Naive thymus-derived CD8-positive, alpha-beta T cell (primary cell): ENCODE data around the gene PLBD2. TPM values are rescaled to one million over a fixed set of nuclear protein-coding genes. Genes with fewer than 3 reads are reported as not detected.
A peak's percentile ranks its signal among the peaks of the same experiment; 100 is the strongest.

ENCODE experiments used
- ATAC-seq, 2 donors: fragments of 150-1000 bp; cut with Tn5 transposase in 1 of 2; sonication (Bioruptor Pico), chemical (Tn5 transposase) in 1 of 2; 1 replicate in 1 of 2; 2 replicates in 1 of 2; pipeline ENCODE4 v1.10.0; 2021; ENCODE audit warnings: mild to moderate bottlenecking in 2 of 2, moderate library complexity in 2 of 2
- POLR2A ChIA-PET: fragments of 350-600 bp; sonication (Branson Sonifier 250); formaldehyde crosslinking; loops from one replicate; lab custom pipeline; 2021; ENCODE audit warnings: antibody characterized with exemption; lab: Charles Lee
- DNase-seq, 10 donors: peaks; one replicate each; pipeline versions ENCODE4 v3.0.0 to v3.0.0-alpha.2; 2020 to 2022
- H3K27ac Mint-ChIP-seq, 10 donors: one replicate each; pipeline ENCODE4 v1.8.0; 2020 to 2022; ENCODE audit warnings: mild to moderate bottlenecking in 10 of 10, mixed read lengths in 10 of 10, moderate library complexity in 4 of 10, inconsistent platforms in 1 of 10
- H3K27me3 Mint-ChIP-seq, 5 donors: one replicate each; pipeline ENCODE4 v1.8.0; 2021 to 2022; ENCODE audit warnings: mixed read lengths in 5 of 5
- H3K36me3 Mint-ChIP-seq, 3 donors: one replicate each; pipeline ENCODE4 v1.8.0; 2020 to 2022; ENCODE audit warnings: mixed read lengths in 3 of 3, mild to moderate bottlenecking in 2 of 3, inconsistent platforms in 1 of 3
- H3K4me1 Mint-ChIP-seq, 4 donors: one replicate each; pipeline ENCODE4 v1.8.0; 2021 to 2022; ENCODE audit warnings: mixed read lengths in 4 of 4
- H3K4me3 Mint-ChIP-seq, 10 donors: one replicate each; pipeline ENCODE4 v1.8.0; 2020 to 2022; ENCODE audit warnings: mild to moderate bottlenecking in 10 of 10, mixed read lengths in 10 of 10, moderate library complexity in 6 of 10, inconsistent platforms in 1 of 10
- H3K9me3 Mint-ChIP-seq, 9 donors: one replicate each; pipeline ENCODE4 v1.8.0; 2020 to 2022; ENCODE audit warnings: mixed read lengths in 9 of 9, mild to moderate bottlenecking in 3 of 9, inconsistent platforms in 1 of 9, moderate library complexity in 1 of 9
- polyA plus RNA-seq, 3 donors: library from polyadenylated mRNA; unstranded; fragments of 300-500 nt; fragmentation: Illumina TruSeq; gene quantifications; one replicate each; pipeline ENCODE4 v1.2.3, GENCODE V29; 2021
- total RNA-seq, 8 experiments: library from RNA in 2 of 8; stranded (reverse) in 2 of 8; gene quantifications; one replicate each; pipeline ENCODE4 v1.2.3 and lab custom pipeline; 2021 to 2026

The PLBD2 gene
- total RNA-seq (10 to 100 TPM in 1 of 2 experiments, 1 to 10 TPM in 1; 9.7 to 13.1 TPM), polyA plus RNA-seq (1 to 10 TPM; 5.1 to 9.4 (median 5.5) TPM), total RNA-seq (lab: John Stamatoyannopoulos, UW) (1.5 to 8.5 (median 5.0) reads per million in 6 experiments)

- ATAC-seq = peak; percentile 93 to 94
- Mint-ChIP-seq H3K27me3 (peaks cover 0 to 1% (median 0%) of the 10 kb centered on the region in 5 donors), H3K36me3 (no peaks in the 10 kb centered on the region), H3K4me3 (peak within 1 kb of the TSS; percentile 81 to 95 (median 90)), H3K9me3 (no peaks in the 10 kb centered on the region), H3K4me1 (peaks cover 12 to 24% (median 23%) of the 10 kb centered on the region in 4 donors), H3K27ac (peak within 1 kb of the TSS; percentile 81 to 97 (median 96))
- POLR2A ChIA-PET = interaction anchor here (0.7 to 1.6 kb wide), 3 partner anchors 24 to 73 kb away, joined by 3 to 6 read pairs (median 4); partner anchors contain the start of gene SLC8B1
- DNase-seq = peak; percentile 84 to 98 (median 94)
Observed at GRCh38 chr12:113358381-113359132, at the start of gene PLBD2. Gene PLBD2, plus strand, starts transcription at chr12:113358587. Its CDS starts 14 bp downstream, at chr12:113358601.

DNA sequence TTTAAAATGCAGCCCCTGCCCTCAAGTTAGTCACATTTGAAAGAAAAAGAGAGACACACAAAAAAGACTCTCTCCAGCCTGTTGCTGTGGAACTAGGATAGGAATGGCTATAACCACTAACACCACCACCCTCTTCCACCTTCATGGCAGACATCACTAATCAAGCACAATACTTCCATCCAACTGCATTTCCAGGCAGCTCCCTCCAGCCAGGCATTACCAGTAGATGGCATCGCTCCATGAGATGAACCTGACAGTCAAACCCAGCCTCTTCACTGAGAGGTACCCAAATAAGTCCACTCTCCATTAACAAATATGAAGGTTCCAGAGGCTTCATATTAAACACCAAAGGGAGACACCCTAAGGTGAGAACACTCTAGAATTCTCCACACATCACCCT, 47.9 kb upstream of the PLBD2 start:
- Mint-ChIP-seq H3K4me1 (peaks cover 0 to 7% (median 0%) of the 10 kb centered on the region in 4 donors), H3K9me3 (no peaks in the 10 kb centered on the region), H3K27me3 (no peaks in the 10 kb centered on the region), H3K4me3 (no peak overlapping the region), H3K36me3 (peaks cover 0 to 95% (median 28%) of the 10 kb centered on the region in 3 donors), H3K27ac (peak overlapping the region in 4 of 10 donors; percentile 8 to 58 (median 36))
- POLR2A ChIA-PET = no interaction called here
- DNase-seq = no peak
- ATAC-seq = no peak

DNA sequence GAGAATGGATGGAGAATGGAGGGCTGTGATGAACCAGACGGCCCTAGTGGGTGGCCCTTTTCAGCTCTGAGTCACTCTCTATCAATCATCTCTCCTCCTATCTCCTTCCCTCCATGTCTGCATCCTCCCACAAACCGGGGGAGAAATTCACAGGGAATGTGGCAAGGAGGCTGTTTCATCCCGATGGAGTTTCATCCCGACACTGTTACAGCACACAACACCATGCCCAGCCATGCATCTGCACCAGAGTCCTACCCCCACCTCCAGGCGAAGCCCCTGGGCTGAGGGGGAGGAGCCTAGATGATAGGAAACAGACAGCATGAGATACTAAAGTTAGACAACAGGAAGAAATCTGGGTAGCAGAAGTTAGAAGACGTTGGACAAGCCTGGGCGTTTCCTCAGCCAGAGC, 44.3 kb upstream of the PLBD2 start:
- POLR2A ChIA-PET = no interaction called here
- Mint-ChIP-seq H3K27ac (peak overlapping the region in 1 of 10 donors; percentile 46), H3K27me3 (no peaks in the 10 kb centered on the region), H3K9me3 (no peaks in the 10 kb centered on the region), H3K4me3 (peak overlapping the region in 2 of 10 donors; percentile 36 to 69), H3K36me3 (peaks cover 7 to 94% (median 34%) of the 10 kb centered on the region in 3 donors), H3K4me1 (peaks cover 0 to 11% (median 3%) of the 10 kb centered on the region in 4 donors)
- DNase-seq (no peak), ATAC-seq (no peak)

GRCh38 chr12:113315358-113315757, 43.0 kb upstream of the PLBD2 start:
- peak overlapping the region in 1 of 10 donors; percentile 57 for H3K27ac Mint-ChIP-seq

GRCh38 chr12:113316155-113316554, 42.2 kb upstream of the PLBD2 start:
- Mint-ChIP-seq H3K4me1 (peaks cover 0 to 9% (median 3%) of the 10 kb centered on the region in 4 donors), H3K4me3 (no peak overlapping the region), H3K27me3 (no peaks in the 10 kb centered on the region), H3K36me3 (peaks cover 7 to 96% (median 32%) of the 10 kb centered on the region in 3 donors), H3K27ac (peak overlapping the region in 1 of 10 donors; percentile 57), H3K9me3 (no peaks in the 10 kb centered on the region)
- POLR2A ChIA-PET = interaction anchor here (0.9 kb wide), 1 partner anchor 11 kb away, joined by 3 read pairs; no protein-coding TSS in a partner anchor
- no peak for DNase-seq
- no peak for ATAC-seq

More at GRCh38 chr12:113315358-113315757, 43.0 kb upstream of the PLBD2 start:
- Mint-ChIP-seq H3K4me3 (no peak overlapping the region), H3K27me3 (no peaks in the 10 kb centered on the region), H3K36me3 (peaks cover 7 to 96% (median 38%) of the 10 kb centered on the region in 3 donors), H3K4me1 (peaks cover 0 to 14% (median 3%) of the 10 kb centered on the region in 4 donors), H3K9me3 (no peaks in the 10 kb centered on the region)
- DNase-seq (no peak), ATAC-seq (no peak)
- POLR2A ChIA-PET = interaction anchor here (0.9 kb wide), 1 partner anchor 10 kb away, joined by 3 read pairs; no protein-coding TSS in a partner anchor

GRCh38 chr12:113317122-113317521, 41.3 kb upstream of the PLBD2 start:
- H3K9me3 Mint-ChIP-seq = no peaks in the 10 kb centered on the region
- ATAC-seq (no peak), DNase-seq (no peak)
- no peaks in the 10 kb centered on the region for H3K27me3 Mint-ChIP-seq
- no peak overlapping the region for H3K4me3 Mint-ChIP-seq
- peaks cover 0 to 7% (median 5%) of the 10 kb centered on the region in 4 donors for H3K4me1 Mint-ChIP-seq
- POLR2A ChIA-PET = no interaction called here
- peaks cover 7 to 94% (median 33%) of the 10 kb centered on the region in 3 donors for H3K36me3 Mint-ChIP-seq
- peak overlapping the region in 1 of 10 donors; percentile 8 for H3K27ac Mint-ChIP-seq

- Mint-ChIP-seq H3K27me3 (no peaks in the 10 kb centered on the region), H3K4me3 (no peak overlapping the region), H3K27ac (peak overlapping the region in 1 of 10 donors; percentile 24), H3K4me1 (peaks cover 3 to 17% (median 7%) of the 10 kb centered on the region in 4 donors), H3K36me3 (peaks cover 7 to 94% (median 41%) of the 10 kb centered on the region in 3 donors), H3K9me3 (peaks cover 0 to 3% (median 0%) of the 10 kb centered on the region in 9 donors)
- ATAC-seq (no peak), DNase-seq (no peak)
- POLR2A ChIA-PET = no interaction called here
Observed at GRCh38 chr12:113318046-113318656, 40.2 kb upstream of the PLBD2 start.

DNA sequence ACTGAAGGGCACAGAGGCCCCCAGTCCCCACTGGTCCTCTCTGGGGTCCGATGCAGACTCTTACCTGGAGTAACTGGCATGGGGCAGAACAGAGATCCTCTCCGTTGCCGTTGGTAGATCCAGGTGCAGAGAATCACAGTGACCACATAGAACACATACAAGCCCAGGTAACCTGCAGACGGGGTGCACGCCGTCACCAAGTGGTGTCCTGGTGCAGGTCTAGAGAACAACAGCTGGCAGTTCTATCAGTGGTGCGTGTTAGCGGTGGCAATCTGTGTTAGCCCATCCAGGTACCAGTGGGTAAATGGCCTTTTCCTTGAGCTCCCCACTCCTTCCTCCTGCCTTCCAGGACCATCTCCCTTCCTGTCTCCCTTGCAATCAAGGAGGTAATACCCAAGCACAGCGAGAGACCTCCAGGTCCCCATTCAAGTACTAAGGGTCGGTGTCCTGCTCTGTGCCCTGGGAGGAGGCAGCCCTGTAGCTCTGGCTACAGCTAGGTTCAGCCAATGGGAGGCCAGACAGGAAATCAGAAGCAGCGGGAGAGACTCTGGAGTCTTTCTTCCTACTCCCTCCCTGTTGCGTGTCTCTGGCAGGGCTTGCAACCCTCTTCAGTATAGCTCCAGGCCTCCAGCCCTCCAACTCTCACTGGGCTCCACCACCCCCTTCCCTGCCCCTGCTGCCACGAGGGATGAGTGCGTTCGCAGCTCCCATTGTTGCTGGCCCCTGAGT, 39.3 kb upstream of the PLBD2 start:
- POLR2A ChIA-PET = interaction anchor here (0.6 kb wide), 1 partner anchor 13 kb away, joined by 8 read pairs; no protein-coding TSS in a partner anchor
- ATAC-seq = no peak
- Mint-ChIP-seq H3K36me3 (peaks cover 7 to 96% (median 40%) of the 10 kb centered on the region in 3 donors), H3K4me3 (no peak overlapping the region), H3K9me3 (peaks cover 0 to 3% (median 0%) of the 10 kb centered on the region in 9 donors), H3K4me1 (peaks cover 7 to 18% (median 10%) of the 10 kb centered on the region in 4 donors), H3K27ac (peak overlapping the region in 2 of 10 donors; percentile 62 to 73), H3K27me3 (no peaks in the 10 kb centered on the region)
- DNase-seq = no peak

DNA sequence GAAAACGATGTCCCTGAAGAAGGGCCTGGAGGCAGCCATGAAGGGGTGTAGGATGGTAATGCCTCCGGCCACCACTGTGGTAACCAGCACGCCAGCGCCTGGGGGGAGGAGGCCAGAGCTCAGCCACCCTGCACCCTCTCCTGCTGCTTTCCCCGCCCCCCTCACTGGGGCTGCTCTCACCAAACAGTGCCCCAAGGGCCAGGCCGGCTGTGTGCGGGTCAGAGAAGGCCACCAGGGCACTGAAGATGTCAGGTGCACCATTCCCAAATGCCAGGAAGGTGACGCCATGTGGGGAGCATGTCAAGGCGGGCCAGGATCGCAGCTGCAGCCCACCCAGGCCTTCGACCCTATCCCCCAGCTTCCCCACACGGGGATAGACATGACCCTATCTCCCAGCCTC, 38.0 kb upstream of the PLBD2 start:
- no peak for DNase-seq
- no peaks in the 10 kb centered on the region for H3K27me3 Mint-ChIP-seq
- H3K36me3 Mint-ChIP-seq = peaks cover 7 to 92% (median 38%) of the 10 kb centered on the region in 3 donors
- POLR2A ChIA-PET = interaction anchor here (0.5 kb wide), 1 partner anchor 53 kb away, joined by 4 read pairs; no protein-coding TSS in a partner anchor
- H3K9me3 Mint-ChIP-seq = peaks cover 0 to 3% (median 0%) of the 10 kb centered on the region in 9 donors
- H3K27ac Mint-ChIP-seq = no peak overlapping the region
- peaks cover 7 to 24% (median 14%) of the 10 kb centered on the region in 4 donors for H3K4me1 Mint-ChIP-seq
- no peak overlapping the region for H3K4me3 Mint-ChIP-seq
- no peak for ATAC-seq

- peak overlapping the region in 6 of 10 donors; percentile 20 to 74 (median 38) for H3K27ac Mint-ChIP-seq
- DNase-seq (no peak), ATAC-seq (no peak)
- H3K27me3 Mint-ChIP-seq = no peaks in the 10 kb centered on the region
- peaks cover 7 to 89% (median 38%) of the 10 kb centered on the region in 3 donors for H3K36me3 Mint-ChIP-seq
- POLR2A ChIA-PET = no interaction called here
- peaks cover 9 to 32% (median 24%) of the 10 kb centered on the region in 4 donors for H3K4me1 Mint-ChIP-seq
- H3K9me3 Mint-ChIP-seq = peaks cover 0 to 3% (median 0%) of the 10 kb centered on the region in 9 donors
- no peak overlapping the region for H3K4me3 Mint-ChIP-seq
Observed at GRCh38 chr12:113322343-113322742, 36.0 kb upstream of the PLBD2 start.

GRCh38 chr12:113325916-113326315, 32.5 kb upstream of the PLBD2 start:
- peaks cover 15 to 56% (median 48%) of the 10 kb centered on the region in 4 donors for H3K4me1 Mint-ChIP-seq
- no peak for DNase-seq
- H3K27ac Mint-ChIP-seq = peak overlapping the region in 3 of 10 donors; percentile 20 to 80 (median 21)
- H3K9me3 Mint-ChIP-seq = peaks cover 0 to 3% (median 0%) of the 10 kb centered on the region in 9 donors
- POLR2A ChIA-PET = no interaction called here
- no peak overlapping the region for H3K4me3 Mint-ChIP-seq
- H3K27me3 Mint-ChIP-seq = no peaks in the 10 kb centered on the region
- ATAC-seq = no peak
- peaks cover 0 to 80% (median 24%) of the 10 kb centered on the region in 3 donors for H3K36me3 Mint-ChIP-seq
